Right ventricle myocardium superior (tissue), 1 donor: ENCODE results near the gene STX12. TPM values are rescaled to one million over a fixed set of nuclear protein-coding genes. Genes with fewer than 3 reads are reported as not detected.

Source experiments
- total RNA-seq: library from RNA; stranded (reverse); fragmentation: NEBNext Ultra II Directional; extraction: Animal tissue kit (Norgen Biotek cat#: 25700); gene quantifications from one replicate; pipeline ENCODE4 v1.2.1, GENCODE V29; 2021
- donor health status: DM: no; HTN: yes; CAD: no; lungs with severe emphysema.

The STX12 gene
- total RNA-seq, 1 donor from 2014 or later, result 19.0 TPM

Other genes starting within 250 kb of the STX12 start
- 47.4 TPM for gene AHDC1, start 169.1 kb upstream of the STX12 start, total RNA-seq
- 3.7 TPM for gene FGR, start 138.0 kb upstream of the STX12 start, total RNA-seq
- 29.2 TPM for gene IFI6, start 101.0 kb upstream of the STX12 start, total RNA-seq
- 9.8 TPM for gene FAM76A, start 47.3 kb upstream of the STX12 start, total RNA-seq
- gene PPP1R8, start 57.6 kb downstream of the STX12 start, total RNA-seq, result 21.3 TPM
- 9.4 TPM for gene THEMIS2, start 99.3 kb downstream of the STX12 start, total RNA-seq
- 21.4 TPM for gene RPA2, start 141.4 kb downstream of the STX12 start, total RNA-seq
- gene SMPDL3B, start 161.8 kb downstream of the STX12 start, total RNA-seq, result not detected
- gene XKR8, start 186.8 kb downstream of the STX12 start, total RNA-seq, result 4.1 TPM